Measurements from ENCODE around the gene NAA80. TPM values are rescaled to one million over a fixed set of nuclear protein-coding genes. Genes with fewer than 3 reads are reported as not detected.

The NAA80 gene
- total RNA-seq, 1 donor from 2014 or later: 3.6 TPM

DNA sequence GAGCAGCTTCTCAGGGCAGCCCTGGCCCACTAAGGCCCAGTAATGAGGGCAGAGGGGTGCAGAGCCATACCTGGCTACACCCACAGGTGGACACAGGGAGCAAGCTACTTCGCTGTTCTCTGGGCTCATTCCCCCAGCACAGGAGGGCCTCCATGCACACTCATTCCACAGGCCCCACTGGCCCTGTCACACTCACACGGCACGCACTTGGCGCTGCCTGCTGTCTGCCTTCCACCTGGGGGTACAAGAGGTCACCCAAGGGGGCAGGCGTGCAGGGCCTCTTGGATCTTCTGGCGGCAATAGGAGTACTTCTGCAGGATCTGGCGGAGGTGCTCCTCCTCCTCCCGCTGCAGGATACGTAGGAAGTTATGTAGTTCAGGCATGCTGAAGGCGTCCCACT lies 31.1 kb upstream of the NAA80 start:
- DNase-seq (ENCODE audit: low read depth in 2 of 2): no peak

DNA sequence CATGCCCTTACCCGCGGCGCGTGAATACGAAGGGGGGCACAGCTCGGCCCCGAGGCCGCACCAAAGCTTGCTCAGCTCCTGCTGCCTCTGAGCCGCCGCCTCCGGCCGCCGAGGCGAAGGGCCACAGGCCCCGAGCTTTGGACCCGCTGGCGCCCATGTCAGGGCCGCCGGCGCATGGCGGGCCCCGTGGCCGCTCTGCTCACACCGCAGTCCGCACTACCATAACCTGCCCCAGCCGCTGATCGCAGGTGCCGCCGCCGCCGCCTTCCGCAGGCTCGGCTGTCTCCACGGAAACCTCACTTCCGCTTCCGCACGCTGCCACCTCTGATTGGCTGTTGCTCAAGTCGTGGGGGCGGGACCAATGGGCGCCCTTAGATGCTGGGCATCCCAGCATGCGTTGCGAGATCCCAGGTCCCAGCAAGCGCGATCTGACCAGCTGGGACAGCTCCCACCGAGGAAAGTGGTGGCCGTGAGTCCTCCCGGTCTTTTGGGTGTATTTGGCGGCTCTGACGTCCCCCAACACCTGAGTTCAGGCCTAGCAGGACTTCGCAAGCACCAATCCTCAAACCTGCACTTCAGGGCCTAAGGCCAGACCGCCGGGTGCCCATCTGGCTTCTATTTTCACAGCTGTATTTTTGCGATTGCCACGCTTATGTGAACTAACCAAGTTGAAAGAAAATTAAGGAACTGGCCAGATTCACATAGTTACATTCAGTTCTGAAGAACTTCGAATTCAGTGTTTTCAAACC lies 28.9 kb upstream of the NAA80 start, which contains the start of gene TUSC2:
TSS of gene TUSC2 (minus strand) at position 281 of the 749 bp plus-strand sequence. CDS start at position 157, 124 bp downstream.
- DNase-seq (ENCODE audit: low read depth in 2 of 2): peak; percentile 98

DNA sequence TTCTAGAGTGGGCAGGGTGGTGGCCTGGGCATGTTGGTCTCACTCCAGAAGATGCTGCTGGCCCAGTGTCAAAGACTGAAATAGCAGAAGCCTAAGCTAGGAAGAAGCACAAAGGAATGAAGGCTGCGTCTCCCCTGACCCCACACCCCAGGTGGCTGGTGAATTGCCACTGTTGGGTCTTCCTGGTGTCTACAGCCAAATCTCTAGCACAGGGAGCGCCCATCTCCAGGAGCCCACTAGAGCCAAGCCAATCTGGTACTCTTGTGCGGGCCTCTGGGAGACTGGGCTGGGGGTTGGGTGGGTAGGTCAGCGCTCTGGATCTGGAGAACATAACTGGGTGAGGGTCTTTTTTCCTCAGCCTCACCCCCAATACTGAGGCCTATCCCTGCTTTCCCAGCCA lies 27.9 kb upstream of the NAA80 start:
- no peak for DNase-seq (ENCODE audit: low read depth in 2 of 2)

- DNase-seq (ENCODE audit: low read depth in 2 of 2): no peak
Measured at GRCh38 chr3:50326182-50326541, 27.0 kb upstream of the NAA80 start.

DNA sequence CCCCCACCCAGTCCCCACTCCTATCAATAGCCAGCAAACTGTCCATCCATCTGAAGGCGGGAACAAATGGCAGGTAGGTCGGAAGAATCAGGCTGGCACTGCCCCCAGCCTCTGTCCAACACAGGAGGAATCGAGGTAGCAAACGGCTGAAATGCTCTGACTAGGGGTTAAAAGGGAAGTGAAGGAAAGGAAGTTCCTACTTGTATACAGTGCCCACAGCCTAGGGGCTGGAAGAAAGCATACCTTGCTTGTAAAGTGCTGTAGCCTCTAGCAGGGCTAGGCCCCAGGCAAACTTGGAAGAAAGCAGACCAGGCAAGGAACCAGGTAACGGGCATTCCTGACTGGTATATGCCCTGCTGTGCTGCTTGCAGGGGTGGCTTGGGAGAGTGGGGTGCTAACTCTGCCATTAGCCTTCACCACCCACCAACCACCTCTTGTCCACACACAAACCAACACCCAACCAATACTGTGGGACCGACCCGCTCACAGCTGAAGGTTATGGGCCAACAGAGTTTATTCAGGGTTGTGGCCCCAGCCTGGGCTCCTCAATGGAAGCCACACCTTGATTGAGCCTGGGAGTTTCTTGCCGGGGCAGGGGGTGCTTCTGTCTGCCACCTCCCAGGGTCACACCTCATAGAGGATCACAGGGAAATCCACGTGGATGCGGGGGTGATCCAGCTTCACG lies 26.4 kb upstream of the NAA80 start:
- no peak for DNase-seq (ENCODE audit: low read depth in 2 of 2)

GRCh38 chr3:50325113-50325480 lies 25.9 kb upstream of the NAA80 start:
- DNase-seq (ENCODE audit: low read depth in 2 of 2): no peak

- DNase-seq (ENCODE audit: low read depth in 2 of 2): peak; percentile 83 to 93
Measured at GRCh38 chr3:50324351-50325112, 25.3 kb upstream of the NAA80 start.

- DNase-seq (ENCODE audit: low read depth in 2 of 2): peak; percentile 94 to 97
Measured at GRCh38 chr3:50323614-50324199, 24.5 kb upstream of the NAA80 start.

GRCh38 chr3:50323092-50323600 lies 23.9 kb upstream of the NAA80 start:
- peak; percentile 88 to 97 for DNase-seq (ENCODE audit: low read depth in 2 of 2)

DNA sequence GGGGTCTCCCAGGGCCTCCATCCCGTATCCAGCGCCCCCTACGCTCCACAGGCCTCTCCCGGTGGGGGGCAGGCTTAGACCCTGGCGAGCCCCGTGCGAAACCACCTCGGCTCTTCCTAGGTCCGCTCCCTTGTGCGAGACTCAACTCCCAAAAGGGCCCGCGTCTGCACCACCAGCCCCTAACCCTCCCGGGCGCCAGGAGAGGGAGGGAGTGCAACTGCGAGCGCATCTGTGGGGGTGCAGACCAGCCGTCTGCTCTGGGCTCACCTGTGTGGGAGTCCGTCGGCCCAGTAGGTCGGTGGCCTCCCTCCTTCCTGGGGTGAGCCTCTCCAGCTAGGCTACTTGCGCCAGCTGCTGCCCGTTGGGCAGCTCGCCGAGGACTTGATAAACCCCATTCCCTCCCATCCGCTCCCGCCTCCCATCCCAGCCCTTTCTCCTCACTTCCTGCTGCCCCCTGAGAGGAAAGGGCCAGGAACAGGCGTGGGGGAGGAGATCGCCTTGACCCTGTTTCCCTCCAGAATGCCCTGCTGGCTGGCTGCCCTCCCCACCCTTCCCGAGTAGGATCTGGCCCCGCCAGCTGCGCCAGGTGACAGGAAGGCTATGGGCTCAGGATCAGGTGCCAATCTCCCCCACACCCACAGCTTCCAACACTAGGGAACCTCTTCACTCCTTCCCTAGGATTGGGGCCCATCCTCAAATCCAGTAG lies 23.3 kb upstream of the NAA80 start, which contains the start of gene HYAL2:
TSS of gene HYAL2 (minus strand) at position 360 of the 706 bp plus-strand sequence. CDS start 2,256 bp downstream, outside the sequence.
- peak; percentile 77 to 89 for DNase-seq (ENCODE audit: low read depth in 2 of 2)

GRCh38 chr3:50322115-50322385 lies 22.8 kb upstream of the NAA80 start:
- DNase-seq (ENCODE audit: low read depth in 2 of 2): no peak

DNA sequence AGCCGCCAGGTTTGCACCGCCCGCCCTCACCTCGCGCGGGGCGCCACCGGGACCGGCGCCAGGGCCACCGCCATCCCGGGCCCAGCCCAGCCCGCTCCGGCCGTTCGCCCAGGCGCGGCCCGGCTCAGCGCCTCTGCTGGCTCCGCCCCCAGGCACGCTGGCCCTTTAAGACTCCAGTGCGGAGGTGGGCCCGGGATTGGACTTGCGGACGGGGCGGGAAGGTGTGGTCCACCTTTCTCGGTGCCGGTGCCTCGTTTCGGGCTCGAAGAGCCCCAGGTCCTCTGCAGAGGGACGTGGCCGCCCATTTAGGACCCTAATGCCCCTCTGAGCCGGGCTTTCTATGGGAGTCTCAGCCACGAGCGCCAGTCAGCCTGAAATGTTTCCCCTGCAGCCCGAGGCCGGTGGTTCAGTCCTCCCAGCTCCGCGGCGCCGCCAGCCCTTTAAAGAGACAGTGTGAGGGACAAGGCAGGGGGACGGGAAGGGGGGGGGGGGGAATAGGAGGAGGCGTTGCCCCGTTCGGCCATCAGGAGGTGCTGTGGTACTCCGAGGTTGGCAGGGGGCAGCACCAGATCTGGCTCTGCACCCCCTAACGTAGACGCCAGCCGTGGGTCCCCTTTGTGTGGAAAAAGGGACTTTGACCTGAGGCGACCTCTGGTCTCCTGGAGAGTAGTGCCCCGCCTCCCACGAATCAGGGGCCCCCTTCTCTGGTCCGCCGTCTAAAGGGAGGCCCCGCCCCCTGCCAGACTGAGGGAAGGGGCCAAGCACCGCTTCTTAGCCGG lies 22.3 kb upstream of the NAA80 start:
- peak; percentile 91 to 95 for DNase-seq (ENCODE audit: low read depth in 2 of 2)

- DNase-seq (ENCODE audit: low read depth in 2 of 2): peak; percentile 73 to 83
Measured at GRCh38 chr3:50320853-50321335, 21.7 kb upstream of the NAA80 start.

- DNase-seq (ENCODE audit: low read depth in 2 of 2): peak; percentile 66 to 67
Measured at GRCh38 chr3:50319894-50320625, 20.9 kb upstream of the NAA80 start.

- peak in 1 of 2 donors; percentile 21 for DNase-seq (ENCODE audit: low read depth in 2 of 2)
Measured at GRCh38 chr3:50319181-50319893, 20.1 kb upstream of the NAA80 start.

DNA sequence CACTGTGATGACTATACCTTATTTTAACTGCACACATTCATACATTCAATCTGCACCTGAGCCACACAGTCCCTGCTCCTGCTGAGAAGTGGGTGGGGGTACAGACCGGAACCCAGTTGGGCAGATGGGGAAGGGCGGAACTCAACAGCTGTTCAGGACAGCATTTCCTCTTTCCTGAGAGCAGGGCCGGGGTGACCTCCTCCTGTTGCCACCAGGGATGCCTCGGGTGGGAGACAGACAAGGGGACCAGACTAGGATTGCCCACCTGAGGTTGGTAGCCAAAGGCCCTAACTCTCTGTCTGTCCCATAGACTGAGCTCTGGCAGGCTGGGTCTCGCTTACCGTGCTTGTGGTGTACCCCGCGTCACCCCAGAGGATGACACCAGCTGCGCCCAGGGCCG lies 19.4 kb upstream of the NAA80 start:
- no peak for DNase-seq (ENCODE audit: low read depth in 2 of 2)

GRCh38 chr3:50318163-50318562 lies 19.0 kb upstream of the NAA80 start:
- DNase-seq (ENCODE audit: low read depth in 2 of 2): no peak

- DNase-seq (ENCODE audit: low read depth in 2 of 2): no peak
Measured at GRCh38 chr3:50317300-50317699, 18.1 kb upstream of the NAA80 start.
